Neural progenitor cell (in vitro differentiated cells): ENCODE measurements around the gene LRP1.

ENCODE experiments used
- CTCF ChIP-seq: fragments of 200-600 bp; sonication (generic); IDR thresholded peaks from 2 replicates; pipeline ENCODE4 v1.5.1; 2017; ENCODE audit warnings: antibody characterized with exemption, mild to moderate bottlenecking
- EZH2 ChIP-seq: fragments of 200-600 bp; sonication (generic); IDR thresholded peaks from 2 replicates; pipeline ENCODE4 v1.6.1; 2017; ENCODE audit warnings: antibody characterized with exemption, mild to moderate bottlenecking, moderate library complexity

- no peak for TF ChIP-seq EZH2
- TF ChIP-seq CTCF: no peak
These were observed 6.7 kb downstream of the LRP1 start for GRCh38 chr12:57134949-57135348.
